Activated CD8-positive, alpha-beta memory T cell treated with anti-CD3 and anti-CD28 coated beads for 24 hours (primary cell): Measurements from ENCODE around the gene CAPN11.
"Not testable (repeated sequence)": the region's sequence is repeated elsewhere in the genome, so short reads cannot be mapped to it uniquely, and the experiment has no call there.

ENCODE experiments used
- DNase-seq: peaks from one replicate; pipeline ENCODE4 v3.0.0-alpha.2; 2020

Gene CAPN11

DNA sequence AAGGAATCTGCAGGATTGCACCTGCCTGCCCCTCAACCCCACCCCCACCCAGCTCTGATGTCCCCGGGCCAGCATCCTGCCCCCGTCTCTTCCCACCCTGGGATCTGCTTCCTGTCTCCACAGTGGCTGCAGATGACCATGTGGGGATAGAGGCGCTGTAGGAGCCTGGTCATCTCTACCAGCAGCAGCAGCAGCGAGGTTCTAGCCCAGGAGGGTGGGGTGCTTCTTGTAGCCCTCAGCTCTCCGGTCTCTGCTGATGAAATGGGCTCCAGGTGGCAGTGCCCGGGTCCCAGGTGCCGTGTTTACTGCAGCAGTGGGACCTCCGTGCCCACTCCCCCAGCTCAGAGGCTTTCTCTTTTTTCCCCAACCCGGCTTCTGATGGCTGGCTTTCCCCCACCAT, 25.2 kb downstream of the CAPN11 start:
- DNase-seq = no peak

DNA sequence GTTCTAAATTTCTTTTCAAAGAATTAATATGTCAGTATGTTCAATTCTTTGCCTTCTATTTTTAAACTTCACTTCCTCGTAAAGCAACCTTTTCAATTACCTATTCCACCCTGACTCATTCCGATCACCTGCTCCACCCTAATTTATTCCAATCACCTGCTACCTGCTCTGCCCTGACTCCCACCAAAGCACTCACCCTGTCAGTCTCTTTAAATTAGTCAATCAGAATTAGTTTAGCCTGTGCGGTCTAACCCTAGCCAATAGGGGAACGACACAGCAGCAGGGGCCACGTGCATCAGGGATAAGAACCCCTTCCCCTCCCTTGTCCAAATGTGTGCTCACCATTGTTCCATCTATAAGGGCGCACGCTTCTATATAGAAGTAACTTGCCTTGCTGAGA, 26.7 kb downstream of the CAPN11 start:
- DNase-seq = not testable (repeated sequence)

- DNase-seq = peak; percentile 66
These were observed 27.5 kb downstream of the CAPN11 start for GRCh38 chr6:44185953-44186634.

- DNase-seq = no peak
These were observed 28.0 kb downstream of the CAPN11 start for GRCh38 chr6:44186635-44187025.

DNA sequence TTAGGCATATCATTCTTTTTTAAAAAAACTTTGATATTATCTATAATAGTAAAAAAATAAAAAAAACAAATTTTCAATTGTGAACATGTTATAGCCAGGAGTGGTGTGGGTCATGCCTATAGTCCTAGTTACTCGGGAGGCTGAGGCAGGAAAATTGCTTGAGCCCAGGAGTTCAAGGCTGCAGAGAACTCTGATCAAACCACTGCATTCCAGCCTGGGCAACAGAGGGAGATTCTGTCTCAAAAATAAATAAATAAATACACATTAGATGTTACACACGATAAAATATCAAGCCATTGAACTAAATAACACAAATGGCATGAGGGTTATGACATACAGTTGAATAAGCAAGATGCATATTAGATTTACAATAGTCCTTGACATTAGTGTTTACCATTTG, 30.2 kb downstream of the CAPN11 start:
- DNase-seq = no peak

GRCh38 chr6:44189257-44189656, 30.6 kb downstream of the CAPN11 start:
- no peak for DNase-seq

GRCh38 chr6:44190715-44191114, 32.1 kb downstream of the CAPN11 start:
- no peak for DNase-seq

DNA sequence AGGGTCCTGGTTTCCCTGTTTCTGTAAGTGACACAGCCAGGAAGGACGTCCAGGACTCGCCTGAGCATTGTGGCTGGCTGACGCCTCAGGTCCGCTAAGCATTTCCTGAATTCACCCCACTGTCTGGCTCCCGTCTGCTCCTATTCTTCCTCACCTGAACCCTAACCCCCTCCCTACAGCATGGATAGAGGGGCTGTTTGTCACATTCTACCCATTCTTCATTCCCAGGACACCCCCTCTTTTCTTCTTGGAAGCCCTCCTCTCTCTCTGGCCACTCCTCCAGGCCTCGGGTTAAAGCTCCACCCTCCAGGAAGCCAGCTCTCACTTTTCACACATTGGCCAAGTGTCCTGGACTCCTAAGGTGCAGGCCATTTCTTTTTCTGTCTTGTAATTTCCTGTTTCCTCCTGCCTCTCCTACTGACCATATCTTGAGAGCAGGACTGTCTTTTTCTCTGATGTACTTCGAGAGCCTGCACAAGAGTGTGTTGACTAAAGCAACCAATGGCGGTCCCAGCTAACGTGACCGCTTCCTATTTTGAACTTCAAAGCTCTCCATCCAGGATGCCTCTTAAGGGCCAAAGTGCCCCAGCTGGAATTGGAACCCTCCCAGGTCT, 33.9 kb downstream of the CAPN11 start:
- no peak for DNase-seq

DNA sequence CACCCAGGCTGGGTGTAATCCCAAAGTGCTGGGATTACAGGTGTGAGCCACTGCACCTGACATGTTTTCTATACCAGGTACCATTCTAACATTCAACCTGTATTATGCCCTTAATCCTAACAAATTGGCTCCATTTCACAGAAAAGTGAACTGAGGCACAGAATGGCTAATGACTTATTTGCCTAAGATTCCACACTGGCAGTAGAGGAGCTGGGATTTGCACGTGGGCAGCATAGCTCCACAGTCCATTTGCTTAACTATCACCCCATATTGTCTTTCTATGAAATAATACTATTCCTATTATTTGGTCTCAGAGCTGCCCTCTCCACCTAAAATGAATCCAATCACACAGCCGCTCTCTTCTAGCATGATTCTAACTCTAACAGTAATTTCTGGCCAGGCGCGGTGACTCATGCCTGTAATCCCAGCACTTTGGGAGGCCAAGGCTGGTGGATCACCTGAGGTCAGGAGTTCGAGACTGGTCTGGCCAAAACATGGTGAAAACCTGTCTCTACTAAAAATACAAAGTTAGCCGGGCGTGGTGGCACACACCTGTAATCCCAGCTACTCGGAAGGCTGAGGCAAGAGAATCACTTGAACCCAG, 34.8 kb downstream of the CAPN11 start:
- no peak for DNase-seq

DNA sequence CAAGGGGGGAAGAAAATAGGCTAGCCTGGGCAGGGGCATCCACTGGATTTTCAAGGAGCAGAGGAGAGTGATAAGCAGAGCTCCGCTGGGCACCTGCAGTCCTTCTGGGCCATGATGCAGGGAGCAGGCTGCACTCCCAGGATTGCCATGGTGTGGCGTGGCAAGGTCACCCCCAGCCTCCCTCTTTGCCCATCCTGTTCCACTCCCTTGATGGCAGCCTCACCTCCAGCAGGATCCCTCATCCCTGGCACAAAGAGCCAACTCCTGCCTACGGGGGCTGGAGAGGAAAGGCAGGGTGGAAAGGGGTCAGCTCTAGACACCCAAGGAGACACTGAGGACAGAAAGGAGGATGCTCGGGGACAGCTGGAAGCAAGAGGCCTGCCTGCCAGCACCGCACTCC, 35.7 kb downstream of the CAPN11 start:
- DNase-seq = no peak

DNA sequence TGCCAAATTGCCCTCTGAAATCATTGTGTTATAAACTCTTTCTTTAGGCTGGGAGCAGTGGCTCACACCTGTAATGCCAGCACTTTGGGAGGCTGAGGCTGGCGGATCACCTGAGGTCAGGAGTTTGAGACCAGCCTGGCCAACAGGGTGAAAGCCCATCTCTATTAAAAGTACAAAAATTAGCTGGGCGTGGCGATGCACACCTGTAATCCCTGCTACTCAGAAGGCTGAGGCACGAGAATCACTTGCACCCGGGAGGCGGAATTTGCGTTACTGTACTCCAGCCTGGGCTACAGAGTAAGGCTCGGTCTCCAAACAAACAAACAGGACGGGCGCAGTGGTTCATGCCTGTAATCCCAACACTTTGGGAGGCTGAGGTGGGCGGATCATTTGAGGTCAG, 37.7 kb downstream of the CAPN11 start:
- DNase-seq = not testable (repeated sequence)

GRCh38 chr6:44198684-44199083, 40.1 kb downstream of the CAPN11 start:
- no peak for DNase-seq

DNA sequence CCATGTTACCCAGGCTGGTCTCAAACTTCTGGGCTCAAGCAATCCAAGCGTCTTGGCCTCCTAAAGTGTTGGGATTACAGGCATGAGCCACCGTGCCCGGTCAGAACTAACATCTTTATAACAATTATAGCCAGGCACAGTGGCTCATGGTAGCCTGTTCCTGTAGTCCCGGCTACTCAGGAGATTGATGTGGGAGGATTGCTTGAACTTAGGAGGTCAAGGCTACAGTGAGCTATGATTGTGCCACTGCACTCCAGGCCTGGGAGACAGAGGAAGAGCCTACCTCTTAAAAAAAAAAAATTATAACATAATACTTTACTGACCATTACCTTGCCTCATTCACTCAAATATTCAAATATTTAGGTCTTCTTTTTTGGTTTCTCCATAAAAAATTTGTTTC, 41.3 kb downstream of the CAPN11 start:
- no peak for DNase-seq

GRCh38 chr6:44201200-44201599, 42.6 kb downstream of the CAPN11 start:
- no peak for DNase-seq

- no peak for DNase-seq
These were observed 43.2 kb downstream of the CAPN11 start for GRCh38 chr6:44201638-44202303.

- DNase-seq = no peak
These were observed 43.8 kb downstream of the CAPN11 start for GRCh38 chr6:44202332-44202971.

- DNase-seq = no peak
These were observed 44.5 kb downstream of the CAPN11 start for GRCh38 chr6:44202972-44203750.

DNA sequence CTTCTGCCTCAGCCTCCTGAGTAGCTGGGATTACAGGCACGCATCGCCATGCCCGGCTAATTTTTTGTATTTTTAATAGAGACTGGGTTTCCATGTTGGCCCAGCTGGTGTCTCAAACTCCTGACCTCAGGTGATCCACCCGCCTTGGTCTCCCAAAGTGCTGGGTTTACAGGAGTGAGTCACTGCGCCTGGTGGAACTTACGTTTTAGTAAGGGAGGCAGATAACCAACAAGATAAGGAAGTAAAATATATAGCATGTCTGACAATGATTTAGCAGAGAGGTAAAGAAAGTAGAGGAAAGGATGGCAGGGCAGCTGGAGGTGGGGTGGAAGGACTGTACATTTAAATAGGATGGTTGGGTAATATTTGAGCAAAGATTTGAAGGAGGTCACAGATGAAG, 45.3 kb downstream of the CAPN11 start:
- DNase-seq = no peak

DNA sequence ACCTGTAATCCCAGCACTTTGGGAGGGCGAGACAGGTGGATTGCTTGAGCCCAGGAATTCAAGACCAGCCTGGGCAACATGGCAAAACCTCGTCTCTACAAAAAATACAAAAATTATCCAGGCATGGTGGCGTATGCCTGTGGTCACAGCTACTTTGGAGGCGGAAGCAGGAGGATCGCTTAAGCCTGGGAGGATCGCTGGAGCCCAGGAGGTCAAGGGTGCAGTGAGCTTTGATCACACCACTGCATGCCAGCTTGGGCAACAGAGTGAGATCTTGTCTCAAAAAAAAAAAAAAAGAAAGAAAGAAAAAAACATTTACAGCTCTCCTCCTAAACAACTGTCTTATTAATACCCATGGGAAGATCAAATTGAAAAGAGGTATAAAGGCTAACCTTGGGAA, 49.3 kb downstream of the CAPN11 start:
- no peak for DNase-seq

GRCh38 chr6:44211284-44211683, 52.7 kb downstream of the CAPN11 start:
- DNase-seq = no peak

DNA sequence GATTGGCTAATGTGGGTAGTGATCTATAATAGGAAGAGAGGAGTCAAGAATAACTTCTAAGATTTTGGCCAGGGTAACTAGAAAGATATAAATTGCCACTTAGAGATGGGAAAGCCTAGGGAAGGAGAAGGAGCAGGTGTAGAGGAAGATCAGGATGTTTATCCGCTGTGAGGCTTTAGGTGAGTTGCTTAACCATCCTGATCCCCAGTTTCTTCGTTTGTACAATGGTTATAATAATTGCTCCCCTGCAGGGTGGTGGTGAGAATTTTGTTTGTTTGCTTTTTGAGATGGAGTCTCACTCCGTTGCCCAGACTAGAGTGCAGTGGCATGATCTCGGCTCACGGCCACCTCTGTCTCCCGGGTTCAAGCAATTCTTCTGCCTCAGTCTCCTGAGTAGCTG, 55.7 kb downstream of the CAPN11 start:
- DNase-seq = no peak

- no peak for DNase-seq
These were observed 58.2 kb downstream of the CAPN11 start, which contains the start of gene MYMX for GRCh38 chr6:44216677-44217331. Gene MYMX (plus strand): TSS chr6:44216926. CDS start chr6:44217472, 546 bp downstream.
